HepG2 (cell line): ENCODE results near the gene SLC35E4. TPM values are rescaled to one million over a fixed set of nuclear protein-coding genes. Genes with fewer than 3 reads are reported as not detected.
"Not testable (repeated sequence)": the region's sequence is repeated elsewhere in the genome, so short reads cannot be mapped to it uniquely, and the experiment has no call there.

ENCODE experiments used
- ATAC-seq: fragments of 200-7000 bp; cut with Tn5 transposase; 3 replicates; pipeline ENCODE4 v1.9.1; 2020; ENCODE audit warnings: mild to moderate bottlenecking, moderate library complexity
- BruUV-seq: library from RNA; stranded (reverse); fragments of 400-500 nt; replicated peaks from 2 replicates; lab custom pipeline; 2021; lab: Mats Ljungman, UMichigan
- CTCF ChIA-PET: fragments of 300-600 bp; formaldehyde crosslinking; extraction: SDS; loops from one replicate; lab custom pipeline; 2021; ENCODE audit warnings: low total read pairs, inconsistent platforms, low intra/inter-chr PET ratio; lab: Yijun Ruan, JAX
- POLR2A ChIA-PET: fragments of 350-600 bp; sonication (Branson Sonifier 250); formaldehyde crosslinking; loops from one replicate; lab custom pipeline; 2020; ENCODE audit warnings: antibody characterized with exemption, inconsistent platforms; lab: Yijun Ruan, JAX
- DNase-seq: peaks from one replicate; pipeline ENCODE4 v3.0.0-alpha.2; 2015; ENCODE audit warnings: low spot score
- FAIRE-seq: peaks from 3 replicates; lab custom pipeline; 2011; peaks lifted over from hg19 to GRCh38; lab: Jason Lieb, UNC
- H2AFZ ChIP-seq: one replicate; pipeline ENCODE4 v1.6.1; 2011; ENCODE audit warnings: low read length, inconsistent platforms
- H3K27ac ChIP-seq: fragments of 300-600 bp; 3 replicates; pipeline ENCODE4 v1.8.0; 2011; ENCODE audit warnings: mixed run types, mild to moderate bottlenecking, mixed read lengths, low read length, inconsistent platforms; ENCODE audit not compliant: insufficient read depth; ENCODE audit errors: extremely low read length
- H3K27me3 ChIP-seq, 2 experiments: fragments of 200-600 bp in 1 of 2; 2 replicates in 1 of 2; 3 replicates in 1 of 2; pipeline versions ENCODE4 v1.6.0 to v1.8.0; 2011; ENCODE audit warnings: low read length in 2 of 2, mild to moderate bottlenecking in 2 of 2, moderate library complexity in 2 of 2, inconsistent platforms in 1 of 2; ENCODE audit not compliant: insufficient read depth in 2 of 2, control insufficient read depth in 1 of 2
- H3K36me3 ChIP-seq, 2 experiments: fragments of 200-600 bp in 1 of 2; replicated peaks in 1 of 2; 2 replicates in 1 of 2; 3 replicates in 1 of 2; pipeline versions ENCODE4 v1.5.1 to v1.8.0; 2011; ENCODE audit warnings: low read length in 2 of 2, inconsistent platforms in 1 of 2; ENCODE audit not compliant: insufficient read depth in 2 of 2, control insufficient read depth in 1 of 2
- H3K4me1 ChIP-seq: 2 replicates; pipeline ENCODE4 v1.5.1; 2012; ENCODE audit warnings: low read length, inconsistent platforms; ENCODE audit not compliant: insufficient read depth
- H3K4me2 ChIP-seq: 2 replicates; pipeline ENCODE4 v1.6.0; 2011; ENCODE audit warnings: low read depth, low read length, inconsistent platforms
- H3K4me3 ChIP-seq, 3 experiments: fragments of 200-600 bp in 1 of 3; sonication (generic), shearing (Covaris generic) in 1 of 3; replicated peaks in 1 of 3; 2 replicates each; pipeline ENCODE4 v1.5.1; 2011 to 2016; ENCODE audit warnings: low read length in 3 of 3, inconsistent platforms in 2 of 3, low read depth in 2 of 3, mild to moderate bottlenecking in 2 of 3, control low read depth in 1 of 3, mixed read lengths in 1 of 3; ENCODE audit not compliant: insufficient read depth in 1 of 3
- H3K79me2 ChIP-seq: one replicate; pipeline ENCODE4 v1.6.1; 2011; ENCODE audit warnings: low read length, inconsistent platforms; ENCODE audit not compliant: insufficient read depth
- H3K9ac ChIP-seq: 2 replicates; pipeline ENCODE4 v1.6.0; 2011; ENCODE audit warnings: mild to moderate bottlenecking, low read depth, low read length, inconsistent platforms; ENCODE audit not compliant: insufficient read depth
- H3K9me3 ChIP-seq: 2 replicates; pipeline ENCODE4 v1.5.1; 2012; ENCODE audit warnings: mild to moderate bottlenecking, low read length
- H4K20me1 ChIP-seq: 2 replicates; pipeline ENCODE4 v1.6.0; 2011; ENCODE audit warnings: inconsistent platforms, mild to moderate bottlenecking, low read length, moderate library complexity; ENCODE audit not compliant: insufficient read depth
- BATF2 ChIP-seq: sonication (generic); formaldehyde crosslinking; IDR thresholded peaks from 2 replicates; pipeline ENCODE4 v1.8.0; 2022; ENCODE audit warnings: mild to moderate bottlenecking, missing genetic modification reagents, moderate library complexity
- BRD4 ChIP-seq: sonication (generic); formaldehyde crosslinking; IDR thresholded peaks from 2 replicates; pipeline ENCODE4 v1.4.0; 2020; ENCODE audit warnings: missing genetic modification reagents
- MEF2D ChIP-seq: sonication (generic); formaldehyde crosslinking; IDR thresholded peaks from 2 replicates; pipeline ENCODE4 v1.5.1; 2020; ENCODE audit warnings: mild to moderate bottlenecking, missing genetic modification reagents
- PHF21A ChIP-seq: sonication (generic); formaldehyde crosslinking; IDR thresholded peaks from 2 replicates; pipeline ENCODE4 v1.5.0; 2020; ENCODE audit warnings: mild to moderate bottlenecking, missing genetic modification reagents
- RELA ChIP-seq: sonication (generic); formaldehyde crosslinking; IDR thresholded peaks from 2 replicates; pipeline ENCODE4 v1.4.0; 2020; ENCODE audit warnings: missing genetic modification reagents
- SRF ChIP-seq: IDR thresholded peaks from 2 replicates; pipeline ENCODE4 v1.6.1; 2011; ENCODE audit warnings: mild to moderate bottlenecking, low read depth, low read length, moderate library complexity
- ZEB1 ChIP-seq: IDR thresholded peaks from 2 replicates; pipeline ENCODE4 v1.6.1; 2012; ENCODE audit warnings: mild to moderate bottlenecking, low read depth, inconsistent platforms; ENCODE audit not compliant: insufficient replicate concordance
- ZKSCAN8 ChIP-seq: IDR thresholded peaks from 2 replicates; pipeline ENCODE4 v1.6.1; 2016; ENCODE audit warnings: borderline replicate concordance, missing genetic modification reagents, missing compliant biosample characterization
- ZNF274 ChIP-seq: sonication (generic); formaldehyde crosslinking; IDR thresholded peaks from 2 replicates; pipeline ENCODE4 v1.5.1; 2020; ENCODE audit warnings: mild to moderate bottlenecking, missing genetic modification reagents
- ZNF75D ChIP-seq: sonication (generic); formaldehyde crosslinking; IDR thresholded peaks from 2 replicates; pipeline ENCODE4 v1.8.1; 2023; ENCODE audit warnings: missing genetic modification reagents, mild to moderate bottlenecking, borderline replicate concordance
- ZSCAN31 ChIP-seq: sonication (generic); formaldehyde crosslinking; IDR thresholded peaks from 2 replicates; pipeline ENCODE4 v1.5.0; 2020; ENCODE audit warnings: low read depth, mild to moderate bottlenecking, missing genetic modification reagents
- WGBS: methylation state at CpG from one replicate; pipeline ENCODE4 v1.1.6; 2017; ENCODE audit warnings: low lambda C conversion rate; 5-methylcytosine and 5-hydroxymethylcytosine counted together
- in situ Hi-C: cut with HindIII; loops from 2 replicates; pipeline ENCODE4 v1.10.0; 2017; ENCODE audit warnings: low pct_unique_long_range_greater_than_20kb; ENCODE audit not compliant: extremely low pct_ligation_motif_present
- intact Hi-C: fragments of 100-400 bp; cut with micrococcal nuclease; formaldehyde crosslinking; loops from one replicate; pipeline ENCODE4 v1.10.0; 2022; ENCODE audit not compliant: unreplicated experiment
- polyA plus RNA-seq, 8 experiments: library from polyadenylated mRNA; depleted of rRNA in 3 of 8; stranded (reverse) in 7 of 8; unstranded in 1 of 8; fragments of >200 nt; fragmentation: Illumina TruSeq in 4 of 8; extraction: Trizol in 4 of 8; gene quantifications; 2 replicates each; pipeline versions ENCODE4 v1.2.1 to v1.2.3, GENCODE V29; 2011 to 2016; ENCODE audit warnings: low read depth in 4 of 8, missing spikeins in 1 of 8, mixed read lengths in 1 of 8; ENCODE audit not compliant: insufficient read depth in 1 of 8
- total RNA-seq, 5 experiments: library from RNA; depleted of rRNA; stranded (reverse); fragments of >200 nt; fragmentation: Illumina TruSeq; extraction: Trizol; gene quantifications; 2 replicates each; pipeline ENCODE4 v1.2.3, GENCODE V29; 2016; ENCODE audit warnings: low read depth in 1 of 5
- TF ChIP-seq, protein P1 (sequence below): sonication (generic); formaldehyde crosslinking; IDR thresholded peaks from 2 replicates; pipeline ENCODE4 v1.4.0; 2020; ENCODE audit warnings: missing genetic modification reagents, borderline replicate concordance

The SLC35E4 gene
- total and polyA plus RNA-seq, 2 of the 13 experiments (the other 11 are each of a cell fraction or from before 2014, with no cell fraction given) = 0.07 to 0.15 TPM

GRCh38 chr22:30679895-30680690, 44.5 kb downstream of the SLC35E4 start:
- POLR2A ChIA-PET, H3K27ac ChIP-seq, intact Hi-C loops, H3K4me1 ChIP-seq, BruUV-seq, H3K9me3 ChIP-seq, H4K20me1 ChIP-seq, H3K4me2 ChIP-seq, H3K9ac ChIP-seq, H2AFZ ChIP-seq, ATAC-seq, in situ Hi-C loops, H3K79me2 ChIP-seq, H3K4me3 ChIP-seq, DNase-seq, H3K36me3 ChIP-seq, FAIRE-seq, CTCF ChIA-PET: not testable (repeated sequence)
- H3K27me3 ChIP-seq = peaks cover 0 to 11% of the 10 kb centered on the region in 2 experiments; a peak in 2 of 5 replicates
- WGBS = 45% methylated on average over 12 of the region's 12 CpGs

GRCh38 chr22:30680991-30681770, 45.6 kb downstream of the SLC35E4 start:
- ChIA-PET CTCF (no interaction called here), POLR2A (no interaction called here)
- H3K4me1 ChIP-seq = no peaks in the 10 kb centered on the region
- no peak overlapping the region for H3K9ac ChIP-seq
- in situ Hi-C loops = no loop called here
- no peak overlapping the region for H3K27ac ChIP-seq
- peaks cover 0 to 5% of the 10 kb centered on the region in 2 experiments; a peak in 1 of 5 replicates for H3K27me3 ChIP-seq
- H3K79me2 ChIP-seq = no peaks in the 10 kb centered on the region
- H3K9me3 ChIP-seq = no peaks in the 10 kb centered on the region
- no peaks in the 10 kb centered on the region for H4K20me1 ChIP-seq
- ATAC-seq (no peak), FAIRE-seq (no peak), DNase-seq (no peak)
- H2AFZ ChIP-seq = no peak overlapping the region
- H3K36me3 ChIP-seq = no peaks in the 10 kb centered on the region
- BruUV-seq = no TSS peak
- no peak overlapping the region for H3K4me3 ChIP-seq
- intact Hi-C loops = no loop called here
- WGBS = 79% methylated on average over 1 of the region's 1 CpG
- no peak overlapping the region for H3K4me2 ChIP-seq
- TF ChIP-seq ZKSCAN8 (CRISPR knock-in tag) (no peak), MEF2D (no peak), ZEB1 (no peak), BATF2 (no peak), ZSCAN31 (CRISPR knock-in tag) (no peak), BRD4 (CRISPR knock-in tag) (no peak), PHF21A (CRISPR knock-in tag) (no peak), SRF (no peak), ZNF75D (CRISPR knock-in tag) (no peak), RELA (CRISPR knock-in tag) (no peak), ZNF274 (CRISPR knock-in tag) (no peak)
- TF ChIP-seq, protein P1, sequence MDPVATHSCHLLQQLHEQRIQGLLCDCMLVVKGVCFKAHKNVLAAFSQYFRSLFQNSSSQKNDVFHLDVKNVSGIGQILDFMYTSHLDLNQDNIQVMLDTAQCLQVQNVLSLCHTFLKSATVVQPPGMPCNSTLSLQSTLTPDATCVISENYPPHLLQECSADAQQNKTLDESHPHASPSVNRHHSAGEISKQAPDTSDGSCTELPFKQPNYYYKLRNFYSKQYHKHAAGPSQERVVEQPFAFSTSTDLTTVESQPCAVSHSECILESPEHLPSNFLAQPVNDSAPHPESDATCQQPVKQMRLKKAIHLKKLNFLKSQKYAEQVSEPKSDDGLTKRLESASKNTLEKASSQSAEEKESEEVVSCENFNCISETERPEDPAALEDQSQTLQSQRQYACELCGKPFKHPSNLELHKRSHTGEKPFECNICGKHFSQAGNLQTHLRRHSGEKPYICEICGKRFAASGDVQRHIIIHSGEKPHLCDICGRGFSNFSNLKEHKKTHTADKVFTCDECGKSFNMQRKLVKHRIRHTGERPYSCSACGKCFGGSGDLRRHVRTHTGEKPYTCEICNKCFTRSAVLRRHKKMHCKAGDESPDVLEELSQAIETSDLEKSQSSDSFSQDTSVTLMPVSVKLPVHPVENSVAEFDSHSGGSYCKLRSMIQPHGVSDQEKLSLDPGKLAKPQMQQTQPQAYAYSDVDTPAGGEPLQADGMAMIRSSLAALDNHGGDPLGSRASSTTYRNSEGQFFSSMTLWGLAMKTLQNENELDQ (CRISPR knock-in tag) = no peak
